ENCODE results near the gene FN3K. TPM values are rescaled to one million over a fixed set of nuclear protein-coding genes. Genes with fewer than 3 reads are reported as not detected.
A peak's percentile ranks its signal among the peaks of the same experiment; 100 is the strongest.

FN3K gene
- total and polyA plus RNA-seq, 2 of the 13 experiments (the other 11 are each of a cell fraction or from before 2014, with no cell fraction given), result 3.5 to 12.2 TPM

DNA sequence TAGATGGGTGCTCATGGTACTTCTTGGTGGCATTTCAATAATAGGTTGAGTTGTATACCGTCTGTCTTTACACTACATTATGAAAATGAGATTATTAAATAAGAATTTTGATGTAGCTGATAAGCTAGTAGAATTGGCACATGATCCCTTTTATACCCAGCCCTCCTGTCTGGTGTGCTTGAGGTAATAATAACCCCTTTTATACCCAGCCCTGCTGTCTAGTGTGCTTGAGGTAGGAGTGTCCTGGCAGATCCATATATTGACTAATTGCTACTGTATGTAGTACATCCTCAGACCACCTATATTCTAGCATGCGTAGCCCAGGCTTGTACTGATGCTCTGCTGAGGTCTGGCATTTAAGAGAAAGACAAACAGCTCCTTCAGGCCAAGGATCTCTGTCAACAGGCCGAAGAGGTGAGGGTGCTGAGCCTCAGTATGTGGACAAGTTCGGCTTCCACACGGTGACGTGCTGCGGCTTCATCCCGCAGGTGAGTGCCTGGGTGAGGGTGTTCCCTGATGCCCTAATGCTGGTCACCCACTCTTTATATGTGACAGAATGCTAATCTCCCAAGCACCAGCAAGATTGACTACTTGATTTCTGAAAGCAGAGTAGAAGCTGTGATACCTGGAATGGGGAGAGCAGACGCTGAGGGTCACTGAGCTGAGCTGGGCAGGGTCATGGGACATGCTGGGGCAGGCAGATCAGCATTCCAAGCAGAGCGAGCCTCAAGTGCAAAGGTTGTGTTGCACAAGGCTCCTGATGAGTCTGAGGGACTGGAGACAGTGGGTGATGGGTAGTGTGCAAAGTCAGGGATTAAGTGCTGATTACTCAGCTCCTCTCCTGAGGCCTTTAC is 5.7 kb downstream of the FN3K start (continued):
- TF ChIP-seq, protein P1, sequence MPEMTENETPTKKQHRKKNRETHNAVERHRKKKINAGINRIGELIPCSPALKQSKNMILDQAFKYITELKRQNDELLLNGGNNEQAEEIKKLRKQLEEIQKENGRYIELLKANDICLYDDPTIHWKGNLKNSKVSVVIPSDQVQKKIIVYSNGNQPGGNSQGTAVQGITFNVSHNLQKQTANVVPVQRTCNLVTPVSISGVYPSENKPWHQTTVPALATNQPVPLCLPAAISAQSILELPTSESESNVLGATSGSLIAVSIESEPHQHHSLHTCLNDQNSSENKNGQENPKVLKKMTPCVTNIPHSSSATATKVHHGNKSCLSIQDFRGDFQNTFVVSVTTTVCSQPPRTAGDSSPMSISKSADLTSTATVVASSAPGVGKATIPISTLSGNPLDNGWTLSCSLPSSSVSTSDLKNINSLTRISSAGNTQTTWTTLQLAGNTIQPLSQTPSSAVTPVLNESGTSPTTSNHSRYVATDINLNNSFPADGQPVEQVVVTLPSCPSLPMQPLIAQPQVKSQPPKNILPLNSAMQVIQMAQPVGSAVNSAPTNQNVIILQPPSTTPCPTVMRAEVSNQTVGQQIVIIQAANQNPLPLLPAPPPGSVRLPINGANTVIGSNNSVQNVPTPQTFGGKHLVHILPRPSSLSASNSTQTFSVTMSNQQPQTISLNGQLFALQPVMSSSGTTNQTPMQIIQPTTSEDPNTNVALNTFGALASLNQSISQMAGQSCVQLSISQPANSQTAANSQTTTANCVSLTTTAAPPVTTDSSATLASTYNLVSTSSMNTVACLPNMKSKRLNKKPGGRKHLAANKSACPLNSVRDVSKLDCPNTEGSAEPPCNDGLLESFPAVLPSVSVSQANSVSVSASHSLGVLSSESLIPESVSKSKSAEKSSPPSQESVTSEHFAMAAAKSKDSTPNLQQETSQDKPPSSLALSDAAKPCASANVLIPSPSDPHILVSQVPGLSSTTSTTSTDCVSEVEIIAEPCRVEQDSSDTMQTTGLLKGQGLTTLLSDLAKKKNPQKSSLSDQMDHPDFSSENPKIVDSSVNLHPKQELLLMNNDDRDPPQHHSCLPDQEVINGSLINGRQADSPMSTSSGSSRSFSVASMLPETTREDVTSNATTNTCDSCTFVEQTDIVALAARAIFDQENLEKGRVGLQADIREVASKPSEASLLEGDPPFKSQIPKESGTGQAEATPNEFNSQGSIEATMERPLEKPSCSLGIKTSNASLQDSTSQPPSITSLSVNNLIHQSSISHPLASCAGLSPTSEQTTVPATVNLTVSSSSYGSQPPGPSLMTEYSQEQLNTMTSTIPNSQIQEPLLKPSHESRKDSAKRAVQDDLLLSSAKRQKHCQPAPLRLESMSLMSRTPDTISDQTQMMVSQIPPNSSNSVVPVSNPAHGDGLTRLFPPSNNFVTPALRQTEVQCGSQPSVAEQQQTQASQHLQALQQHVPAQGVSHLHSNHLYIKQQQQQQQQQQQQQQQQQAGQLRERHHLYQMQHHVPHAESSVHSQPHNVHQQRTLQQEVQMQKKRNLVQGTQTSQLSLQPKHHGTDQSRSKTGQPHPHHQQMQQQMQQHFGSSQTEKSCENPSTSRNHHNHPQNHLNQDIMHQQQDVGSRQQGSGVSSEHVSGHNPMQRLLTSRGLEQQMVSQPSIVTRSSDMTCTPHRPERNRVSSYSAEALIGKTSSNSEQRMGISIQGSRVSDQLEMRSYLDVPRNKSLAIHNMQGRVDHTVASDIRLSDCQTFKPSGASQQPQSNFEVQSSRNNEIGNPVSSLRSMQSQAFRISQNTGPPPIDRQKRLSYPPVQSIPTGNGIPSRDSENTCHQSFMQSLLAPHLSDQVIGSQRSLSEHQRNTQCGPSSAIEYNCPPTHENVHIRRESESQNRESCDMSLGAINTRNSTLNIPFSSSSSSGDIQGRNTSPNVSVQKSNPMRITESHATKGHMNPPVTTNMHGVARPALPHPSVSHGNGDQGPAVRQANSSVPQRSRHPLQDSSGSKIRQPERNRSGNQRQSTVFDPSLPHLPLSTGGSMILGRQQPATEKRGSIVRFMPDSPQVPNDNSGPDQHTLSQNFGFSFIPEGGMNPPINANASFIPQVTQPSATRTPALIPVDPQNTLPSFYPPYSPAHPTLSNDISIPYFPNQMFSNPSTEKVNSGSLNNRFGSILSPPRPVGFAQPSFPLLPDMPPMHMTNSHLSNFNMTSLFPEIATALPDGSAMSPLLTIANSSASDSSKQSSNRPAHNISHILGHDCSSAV (CRISPR knock-in tag; IDR thresholded peaks at IDR 0.05; ENCODE audit: borderline replicate concordance), result no peak
- TF ChIP-seq TEAD3 (CRISPR knock-in tag; optimal IDR thresholded peaks at IDR 0.05; ENCODE audit: borderline replicate concordance), result peak; percentile 99
- TF ChIP-seq, protein P2, sequence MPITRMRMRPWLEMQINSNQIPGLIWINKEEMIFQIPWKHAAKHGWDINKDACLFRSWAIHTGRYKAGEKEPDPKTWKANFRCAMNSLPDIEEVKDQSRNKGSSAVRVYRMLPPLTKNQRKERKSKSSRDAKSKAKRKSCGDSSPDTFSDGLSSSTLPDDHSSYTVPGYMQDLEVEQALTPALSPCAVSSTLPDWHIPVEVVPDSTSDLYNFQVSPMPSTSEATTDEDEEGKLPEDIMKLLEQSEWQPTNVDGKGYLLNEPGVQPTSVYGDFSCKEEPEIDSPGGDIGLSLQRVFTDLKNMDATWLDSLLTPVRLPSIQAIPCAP (CRISPR knock-in tag; IDR thresholded peaks at IDR 0.05; ENCODE audit: low read depth), result no peak
- TF ChIP-seq TAF1 (CRISPR knock-in tag; IDR thresholded peaks at IDR 0.05), result no peak
- TF ChIP-seq, protein P3, sequence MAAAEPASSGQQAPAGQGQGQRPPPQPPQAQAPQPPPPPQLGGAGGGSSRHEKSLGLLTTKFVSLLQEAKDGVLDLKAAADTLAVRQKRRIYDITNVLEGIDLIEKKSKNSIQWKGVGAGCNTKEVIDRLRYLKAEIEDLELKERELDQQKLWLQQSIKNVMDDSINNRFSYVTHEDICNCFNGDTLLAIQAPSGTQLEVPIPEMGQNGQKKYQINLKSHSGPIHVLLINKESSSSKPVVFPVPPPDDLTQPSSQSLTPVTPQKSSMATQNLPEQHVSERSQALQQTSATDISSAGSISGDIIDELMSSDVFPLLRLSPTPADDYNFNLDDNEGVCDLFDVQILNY (CRISPR knock-in tag; conservative IDR thresholded peaks at IDR 0.05), result no peak
- TF ChIP-seq ZBTB7B (CRISPR knock-in tag; IDR thresholded peaks at IDR 0.05), result peak; percentile 91
- TF ChIP-seq, protein P4, sequence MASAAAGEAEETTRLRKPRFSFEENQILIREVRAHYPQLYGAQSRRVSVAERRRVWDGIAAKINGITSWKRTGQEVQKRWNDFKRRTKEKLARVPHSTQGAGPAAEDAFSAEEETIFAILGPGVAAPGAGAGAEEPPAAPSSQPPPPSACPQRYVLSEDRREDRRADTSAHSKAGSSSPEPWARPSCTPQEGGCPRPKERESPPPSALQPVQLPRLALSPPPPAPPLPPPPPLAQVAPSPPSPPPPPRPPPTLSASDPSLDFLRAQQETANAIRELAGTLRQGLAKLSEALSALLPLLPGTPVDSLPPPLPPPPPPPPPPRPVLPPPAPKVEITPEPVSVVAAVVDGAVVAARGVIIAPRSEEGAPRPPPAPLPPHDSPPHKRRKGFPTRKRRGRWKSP (CRISPR knock-in tag; IDR thresholded peaks at IDR 0.05), result no peak; the same call in 1 of the 2 replicates
- TF ChIP-seq, protein P5, sequence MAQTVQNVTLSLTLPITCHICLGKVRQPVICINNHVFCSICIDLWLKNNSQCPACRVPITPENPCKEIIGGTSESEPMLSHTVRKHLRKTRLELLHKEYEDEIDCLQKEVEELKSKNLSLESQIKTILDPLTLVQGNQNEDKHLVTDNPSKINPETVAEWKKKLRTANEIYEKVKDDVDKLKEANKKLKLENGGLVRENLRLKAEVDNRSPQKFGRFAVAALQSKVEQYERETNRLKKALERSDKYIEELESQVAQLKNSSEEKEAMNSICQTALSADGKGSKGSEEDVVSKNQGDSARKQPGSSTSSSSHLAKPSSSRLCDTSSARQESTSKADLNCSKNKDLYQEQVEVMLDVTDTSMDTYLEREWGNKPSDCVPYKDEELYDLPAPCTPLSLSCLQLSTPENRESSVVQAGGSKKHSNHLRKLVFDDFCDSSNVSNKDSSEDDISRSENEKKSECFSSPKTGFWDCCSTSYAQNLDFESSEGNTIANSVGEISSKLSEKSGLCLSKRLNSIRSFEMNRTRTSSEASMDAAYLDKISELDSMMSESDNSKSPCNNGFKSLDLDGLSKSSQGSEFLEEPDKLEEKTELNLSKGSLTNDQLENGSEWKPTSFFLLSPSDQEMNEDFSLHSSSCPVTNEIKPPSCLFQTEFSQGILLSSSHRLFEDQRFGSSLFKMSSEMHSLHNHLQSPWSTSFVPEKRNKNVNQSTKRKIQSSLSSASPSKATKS (CRISPR knock-in tag; IDR thresholded peaks at IDR 0.05), result 0 out of 2 replicates have a peak, but pooled peaks have one; percentile 50
- no peak for TF ChIP-seq MBD4 (IDR thresholded peaks at IDR 0.05; ENCODE audit: borderline replicate concordance, low read length)
- no peak for TF ChIP-seq TBX3 (IDR thresholded peaks at IDR 0.05; ENCODE audit: borderline replicate concordance)
- TF ChIP-seq TAF15 (IDR thresholded peaks at IDR 0.05; ENCODE audit: low read depth, low read length, poor library complexity, severe bottlenecking), result no peak
- no peak for TF ChIP-seq PHF20 (CRISPR knock-in tag; IDR thresholded peaks at IDR 0.05)
- no peak for TF ChIP-seq SP2 (CRISPR knock-in tag; IDR thresholded peaks at IDR 0.05)
- 0 out of 2 replicates have a peak, but pooled peaks have one; percentile 83 for TF ChIP-seq ZBTB42 (CRISPR knock-in tag; IDR thresholded peaks at IDR 0.05)
